GM10847 (cell line): ENCODE measurements around the gene PIP5K1B.

Source experiments
- POLR2A ChIP-seq: IDR thresholded peaks from 2 replicates; pipeline ENCODE4 v1.6.1; 2011; ENCODE audit not compliant: insufficient read length; ENCODE audit errors: extremely low read depth

Gene PIP5K1B

GRCh38 chr9:68703672-68704071, 1.4 kb upstream of the PIP5K1B start:
- TF ChIP-seq POLR2A, result no peak

- no peak for TF ChIP-seq POLR2A
Observed at GRCh38 chr9:68704498-68704813, 584 bp upstream of the PIP5K1B start.

- no peak for TF ChIP-seq POLR2A
Observed at GRCh38 chr9:68705531-68706362, 707 bp downstream of the PIP5K1B start.

- TF ChIP-seq POLR2A, result no peak
Observed at GRCh38 chr9:68706363-68707201, 1.5 kb downstream of the PIP5K1B start.

DNA sequence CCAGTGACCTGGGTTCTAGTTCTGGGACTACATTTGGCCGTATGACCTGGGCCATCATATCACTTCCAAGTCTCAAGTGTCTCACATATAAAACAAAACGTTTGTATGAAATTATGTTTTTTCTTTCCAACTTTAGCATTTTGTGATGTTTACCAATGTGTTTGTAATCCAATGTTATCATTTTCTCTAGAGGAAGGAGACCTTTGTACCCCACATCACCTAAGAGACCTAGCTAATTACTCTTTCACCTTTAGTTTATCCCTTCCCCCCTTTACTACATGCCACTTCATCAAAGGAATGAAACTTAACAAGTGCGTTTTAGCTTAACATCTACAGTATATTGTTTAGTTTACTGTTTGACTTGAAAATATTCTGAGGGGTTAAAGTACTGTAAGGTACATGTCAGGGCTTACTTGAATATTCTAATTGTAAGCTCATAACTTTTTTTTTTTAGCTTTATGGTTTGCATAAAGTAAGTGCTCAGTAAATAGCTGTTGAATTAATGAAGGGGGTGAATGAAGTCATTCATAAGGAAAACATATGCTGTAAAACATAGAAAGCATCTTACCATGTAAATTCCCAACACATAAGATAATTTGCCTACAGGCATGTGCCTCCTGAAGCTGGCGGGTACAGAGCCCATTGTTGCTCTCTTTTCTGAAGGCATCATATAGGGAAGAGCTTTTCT, 2.9 kb downstream of the PIP5K1B start:
- TF ChIP-seq POLR2A, result no peak

DNA sequence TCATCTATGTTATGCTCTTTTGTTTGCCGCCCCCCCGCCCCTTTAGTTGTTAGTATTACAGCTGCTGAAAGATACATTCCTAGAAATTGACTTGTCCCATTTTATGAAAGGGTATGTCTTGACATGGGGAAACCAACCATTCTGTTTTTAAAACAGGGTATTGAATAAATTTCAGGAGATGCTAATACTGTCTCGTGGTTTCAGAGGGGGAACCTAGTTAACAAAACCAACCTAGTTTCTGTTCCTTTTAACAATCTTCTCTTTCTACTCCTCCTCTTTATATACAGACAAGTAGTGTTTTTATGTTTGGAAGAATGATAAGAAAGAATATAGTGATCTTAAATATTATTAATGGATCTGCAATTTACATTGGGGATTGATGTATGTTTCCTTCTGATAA, 3.5 kb downstream of the PIP5K1B start:
- TF ChIP-seq POLR2A, result no peak

- TF ChIP-seq POLR2A, result no peak
Observed at GRCh38 chr9:68709291-68710110, 4.5 kb downstream of the PIP5K1B start.

DNA sequence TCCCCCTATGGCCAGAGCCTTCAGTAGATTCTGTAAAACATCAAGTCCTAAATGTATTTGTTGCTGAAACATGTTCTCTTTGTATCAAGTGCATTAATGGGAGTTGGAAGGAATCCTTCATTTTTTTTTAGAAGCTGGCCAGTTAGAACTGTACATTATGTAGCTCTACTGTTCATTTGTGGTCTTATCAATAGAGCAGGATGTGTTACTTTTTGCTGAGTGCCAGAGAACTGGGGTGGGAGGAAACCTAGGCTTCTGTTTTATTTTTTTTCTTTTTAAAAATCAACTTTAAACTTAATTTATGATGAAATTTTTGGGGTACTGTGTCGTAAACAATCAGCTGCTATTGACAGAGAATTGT, 5.1 kb downstream of the PIP5K1B start:
- TF ChIP-seq POLR2A, result no peak

DNA sequence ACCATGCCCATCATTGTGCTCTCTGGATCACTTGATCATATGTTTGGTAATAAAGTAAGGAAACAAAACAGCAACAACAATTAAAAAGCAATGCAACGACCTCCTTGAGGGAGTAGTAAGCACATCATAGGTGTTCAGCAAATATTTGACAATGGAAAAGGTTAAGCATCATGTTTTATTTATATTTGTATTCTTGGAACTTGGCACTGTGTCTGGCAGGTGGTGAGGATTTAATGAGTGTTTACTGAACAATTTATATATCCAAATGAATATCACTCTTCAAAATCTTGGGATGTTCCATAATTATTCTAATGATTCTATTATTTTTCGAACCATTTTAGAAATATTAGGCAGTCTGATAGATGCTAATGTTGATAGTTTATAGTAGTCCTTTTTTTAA, 6.2 kb downstream of the PIP5K1B start:
- no peak for TF ChIP-seq POLR2A

GRCh38 chr9:68711932-68712331, 6.9 kb downstream of the PIP5K1B start:
- no peak for TF ChIP-seq POLR2A

DNA sequence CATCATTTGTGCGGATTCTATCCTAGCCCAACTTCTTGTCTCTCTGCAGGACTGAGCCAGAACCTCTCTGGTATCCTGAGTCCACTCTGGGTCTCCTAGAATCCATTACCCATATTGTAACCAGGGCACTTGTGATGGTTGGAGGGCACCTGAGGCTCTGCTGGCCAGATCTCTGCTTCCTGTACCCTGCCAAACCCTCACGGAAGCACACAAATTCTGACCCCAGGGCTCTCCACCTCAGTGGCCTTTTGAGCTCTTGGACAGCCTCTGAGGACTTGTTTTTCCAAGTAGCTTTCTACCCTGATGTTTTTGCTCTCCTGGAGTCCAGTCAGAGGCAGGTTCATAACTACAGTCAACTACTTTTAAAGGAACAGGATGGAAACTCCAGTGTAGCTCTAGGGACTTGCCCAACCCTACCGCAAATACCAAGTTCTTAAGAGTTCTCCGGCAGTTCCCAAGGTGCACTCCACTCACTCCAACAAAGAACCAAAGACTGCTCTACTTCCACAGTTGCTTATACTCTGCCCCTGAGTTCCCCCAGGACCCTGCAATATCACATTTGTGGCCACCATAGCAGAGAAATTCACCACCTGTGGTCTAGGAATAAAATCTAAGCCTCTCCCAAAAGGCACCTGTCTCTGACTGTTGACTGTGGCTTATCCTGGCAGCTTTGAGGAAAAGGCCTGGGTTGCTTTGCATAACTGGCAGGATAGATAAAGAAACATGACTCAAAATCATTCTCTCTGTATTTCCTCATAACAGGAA, 9.6 kb downstream of the PIP5K1B start:
- no peak for TF ChIP-seq POLR2A

- TF ChIP-seq POLR2A, result no peak
Observed at GRCh38 chr9:68715181-68715456, 10.1 kb downstream of the PIP5K1B start.

DNA sequence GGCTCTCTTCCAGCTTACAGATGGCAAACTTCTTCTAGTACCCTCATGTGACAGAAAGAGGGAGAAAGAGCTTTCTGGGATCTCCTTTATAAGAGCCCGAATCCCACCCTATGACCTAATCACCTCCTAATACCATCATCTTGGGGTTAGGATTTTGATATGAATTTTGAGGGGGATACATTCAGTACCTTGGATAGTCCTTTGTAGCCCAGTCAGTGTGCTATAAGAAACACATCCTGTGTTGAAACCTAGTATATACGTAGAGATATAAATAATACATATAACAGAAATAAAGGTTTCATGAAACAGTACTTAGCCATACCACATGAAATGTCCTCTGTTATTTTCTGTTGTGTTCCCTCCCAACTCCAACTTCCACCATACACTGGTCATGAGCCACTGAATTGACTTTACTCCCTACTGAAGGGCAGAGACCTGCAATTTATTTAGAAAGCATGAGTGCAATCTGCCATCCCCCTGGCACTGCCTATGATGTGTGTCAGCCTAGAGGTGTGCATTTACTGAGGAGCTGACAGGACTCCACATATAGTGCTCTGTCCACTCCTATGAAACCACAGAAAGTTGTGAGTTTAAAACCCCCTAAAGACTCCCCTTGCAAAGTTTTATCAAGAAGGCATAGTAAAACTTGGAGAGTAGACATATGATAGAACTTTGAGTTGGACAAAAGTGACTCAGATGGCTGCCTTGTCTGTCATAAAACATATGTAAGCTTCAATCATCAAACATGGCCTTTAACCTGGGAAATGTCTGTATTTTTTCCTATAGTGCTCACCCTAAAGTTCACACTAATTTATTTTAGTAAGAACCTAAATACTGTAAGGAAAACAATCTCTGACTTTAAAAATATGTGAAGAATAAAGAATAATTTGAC, 12.8 kb downstream of the PIP5K1B start:
- no peak for TF ChIP-seq POLR2A

- no peak for TF ChIP-seq POLR2A
Observed at GRCh38 chr9:68719847-68720246, 14.8 kb downstream of the PIP5K1B start.

DNA sequence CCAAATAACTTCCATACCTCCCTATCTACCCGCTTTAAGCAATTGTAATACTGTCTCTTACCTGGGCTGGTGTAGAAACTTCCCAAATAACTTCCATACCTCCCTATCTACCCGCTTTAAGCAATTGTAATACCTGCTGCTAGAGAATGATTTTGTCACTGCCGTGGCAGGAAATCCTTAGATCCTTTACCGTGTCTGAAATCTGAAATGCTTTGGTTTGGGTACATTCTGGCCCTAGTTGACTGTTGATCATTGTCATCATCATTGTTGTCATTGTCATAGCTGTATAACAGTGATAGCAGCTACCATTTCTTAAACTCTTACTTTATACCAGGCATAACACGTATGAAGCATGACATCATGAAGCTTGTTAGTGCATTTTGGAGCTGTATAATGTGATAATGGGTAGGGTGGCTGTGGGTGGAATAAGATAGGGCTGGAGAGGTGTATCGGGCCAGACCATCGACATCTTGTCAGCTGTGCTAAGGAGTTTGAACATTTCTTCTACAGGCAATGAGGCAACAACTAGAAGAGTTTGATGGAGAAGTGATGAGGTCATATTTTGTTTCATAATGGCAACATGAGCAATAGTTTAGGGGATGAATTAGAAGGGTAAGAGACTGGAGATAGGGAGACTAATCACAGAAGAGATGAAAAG, 15.7 kb downstream of the PIP5K1B start:
- no peak for TF ChIP-seq POLR2A
